Kidney (tissue), 14 donors: ENCODE data around the gene GAB2. TPM values are rescaled to one million over a fixed set of nuclear protein-coding genes. Genes with fewer than 3 reads are reported as not detected.

Experiments
- DNase-seq, 5 donors: peaks; one replicate each; pipeline ENCODE4 v3.0.0-alpha.2; 2013 to 2020
- FAIRE-seq: peaks from 2 replicates; lab custom pipeline; 2012; peaks lifted over from hg19 to GRCh38; lab: Jason Lieb, UNC
- H3K27ac ChIP-seq, 2 donors: one replicate each; pipeline ENCODE4 v1.7.0; 2013; ENCODE audit warnings: low read depth in 2 of 2, low read length in 2 of 2, inconsistent platforms in 1 of 2
- H3K27me3 ChIP-seq: one replicate; pipeline ENCODE4 v1.7.1; 2013; ENCODE audit warnings: low read length, inconsistent platforms; ENCODE audit not compliant: control insufficient read depth, insufficient read depth
- H3K36me3 ChIP-seq, 3 donors: one replicate each; pipeline versions ENCODE4 v1.7.0 to v1.7.1; 2013; ENCODE audit warnings: low read length in 3 of 3, control low read depth in 1 of 3, inconsistent platforms in 1 of 3; ENCODE audit not compliant: insufficient read depth in 3 of 3, control insufficient read depth in 2 of 3
- H3K4me1 ChIP-seq, 3 donors: one replicate each; pipeline versions ENCODE4 v1.7.0 to v1.7.1; 2013; ENCODE audit warnings: low read length in 3 of 3, inconsistent platforms in 1 of 3, low read depth in 1 of 3; ENCODE audit not compliant: control insufficient read depth in 2 of 3, insufficient read depth in 2 of 3
- H3K4me3 ChIP-seq, 3 donors: one replicate each; pipeline versions ENCODE4 v1.7.0 to v1.8.1; 2013; ENCODE audit warnings: low read length in 3 of 3, control low read depth in 1 of 3, inconsistent platforms in 1 of 3
- H3K9ac ChIP-seq, 3 donors: one replicate each; pipeline versions ENCODE4 v1.7.0 to v1.7.1; 2013; ENCODE audit warnings: low read length in 3 of 3, control low read depth in 1 of 3, inconsistent platforms in 1 of 3
- H3K9me3 ChIP-seq, 3 donors: one replicate each; pipeline versions ENCODE4 v1.7.0 to v1.7.1; 2013; ENCODE audit warnings: low read length in 3 of 3, control low read depth in 1 of 3, inconsistent platforms in 1 of 3; ENCODE audit not compliant: control insufficient read depth in 2 of 3, insufficient read depth in 1 of 3
- CTCF ChIP-seq: IDR thresholded peaks from 3 replicates; pipeline ENCODE4 v1.5.1; 2012; ENCODE audit warnings: mild to moderate bottlenecking, moderate library complexity, borderline replicate concordance; ENCODE audit not compliant: insufficient read depth; ENCODE audit errors: extremely low read depth
- intact Hi-C: fragments of 100-400 bp; cut with DNase I; formaldehyde crosslinking; loops from one replicate; pipeline ENCODE4 v1.11.1; 2022
- polyA plus RNA-seq: library from polyadenylated mRNA; stranded (reverse); fragments of 350-450 nt; fragmentation: Illumina TruSeq; extraction: RNeasy Lipid Tissue Mini Kit (QIAGEN cat#74804); gene quantifications from one replicate; pipeline ENCODE4 v1.2.3, GENCODE V29; 2014; ENCODE audit warnings: low read depth, low replicate concordance; ENCODE audit not compliant: insufficient read depth
- total RNA-seq: library from RNA; stranded (reverse); fragmentation: NEBNext Ultra II Directional; extraction: Animal tissue kit (Norgen Biotek cat#: 25700); gene quantifications from one replicate; pipeline ENCODE4 v1.2.1, GENCODE V29; 2021
- donor health status: control.
- donor health status: control.
- donor health status: control.
- donor health status: control.
- donor health status: control.
- donor health status: DM: yes; HTN: yes; CAD: no.
- donor health status: Normal renal cell carcinoma (clear cell type).

GAB2 gene
- total and polyA plus RNA-seq, 2 donors from 2014 or later, result 3.3 to 23.6 TPM

- Histone ChIP-seq H3K27me3 (no peaks in the 10 kb centered on the region), H3K36me3 (peaks cover 0 to 14% (median 5%) of the 10 kb centered on the region in 3 donors), H3K4me1 (peaks cover 0 to 12% (median 0%) of the 10 kb centered on the region in 3 donors), H3K9me3 (no peaks in the 10 kb centered on the region), H3K27ac (peak overlapping the region; percentile 32 to 93), H3K9ac (no peak overlapping the region), H3K4me3 (no peak overlapping the region)
- no peak for DNase-seq
- intact Hi-C loops, result no loop called here
- no peak for TF ChIP-seq CTCF
- no peak for FAIRE-seq
Observed at GRCh38 chr11:78170413-78170812, 247.2 kb downstream of the GAB2 start.

- DNase-seq (peak in 4 of 5 donors; percentile 47 to 94 (median 65)), FAIRE-seq (no peak)
- peaks cover 0 to 12% (median 0%) of the 10 kb centered on the region in 3 donors for H3K4me1 ChIP-seq
- TF ChIP-seq CTCF, result no peak
- no peaks in the 10 kb centered on the region for H3K27me3 ChIP-seq
- no peak overlapping the region for H3K4me3 ChIP-seq
- no peak overlapping the region for H3K9ac ChIP-seq
- intact Hi-C loops, result no loop called here
- no peaks in the 10 kb centered on the region for H3K9me3 ChIP-seq
- peak overlapping the region; percentile 89 to 93 for H3K27ac ChIP-seq
- H3K36me3 ChIP-seq, result peaks cover 0 to 9% (median 1%) of the 10 kb centered on the region in 3 donors
Observed at GRCh38 chr11:78168539-78169477, 248.8 kb downstream of the GAB2 start.

GRCh38 chr11:78166855-78167469 is 250.7 kb downstream of the GAB2 start:
- Histone ChIP-seq H3K27ac (peak overlapping the region in 1 of 2 donors; percentile 35), H3K4me1 (peaks cover 0 to 12% (median 0%) of the 10 kb centered on the region in 3 donors), H3K4me3 (no peak overlapping the region), H3K27me3 (no peaks in the 10 kb centered on the region), H3K36me3 (no peaks in the 10 kb centered on the region), H3K9me3 (no peaks in the 10 kb centered on the region), H3K9ac (no peak overlapping the region)
- no peak for TF ChIP-seq CTCF
- no peak for FAIRE-seq
- peak in 1 of 5 donors; percentile 71 for DNase-seq
- intact Hi-C loops, result no loop called here

Other genes starting within 250 kb of the GAB2 start
- gene KCTD21, start 229.2 kb downstream of the GAB2 start, total RNA-seq, result 7.9 TPM
- gene KCTD21, start 229.2 kb downstream of the GAB2 start, polyA plus RNA-seq, result 6.0 TPM
- gene USP35, start 228.9 kb downstream of the GAB2 start, total RNA-seq, result 7.7 TPM
- 4.0 TPM for gene USP35, start 228.9 kb downstream of the GAB2 start, polyA plus RNA-seq
- 13.2 TPM for gene NARS2, start 157.0 kb upstream of the GAB2 start, total RNA-seq
- gene NARS2, start 157.0 kb upstream of the GAB2 start, polyA plus RNA-seq, result 13.0 TPM